ENCODE data around the gene FSTL5. TPM values are rescaled to one million over a fixed set of nuclear protein-coding genes. Genes with fewer than 3 reads are reported as not detected.

FSTL5 gene
- total RNA-seq, 2 experiments from 2014 or later: not detected

DNA sequence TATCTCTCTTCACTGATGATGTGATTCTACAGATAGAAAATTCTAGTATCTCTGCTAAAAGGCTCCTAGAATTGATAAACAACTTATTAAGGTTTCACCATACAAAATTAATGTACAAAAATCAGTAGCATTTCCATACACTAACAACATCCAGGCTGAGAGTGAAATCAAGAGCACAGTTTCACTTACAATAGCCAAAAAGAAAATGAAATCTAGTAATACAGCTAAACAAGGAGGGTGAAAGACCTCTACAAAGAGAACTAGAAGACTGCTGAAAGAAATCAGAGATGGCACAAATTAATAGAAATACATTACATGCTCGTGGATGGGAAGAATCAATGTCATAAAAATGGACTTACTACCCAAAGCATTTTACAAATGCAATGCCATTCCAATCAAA, 751.9 kb downstream of the FSTL5 start:
- no peaks in the 10 kb centered on the region for H3K36me3 Mint-ChIP-seq (ENCODE audit: low read depth)
- ChIA-PET POLR2A (no interaction called here), CTCF (no interaction called here)
- TF ChIP-seq CTCF (IDR thresholded peaks at IDR 0.05): no peak
- H3K27me3 Mint-ChIP-seq: no peaks in the 10 kb centered on the region
- ATAC-seq: no peak
- no peak for DNase-seq
- H3K27ac Mint-ChIP-seq: no peak overlapping the region
- no peak overlapping the region for H3K4me3 Mint-ChIP-seq
- H3K9me3 Mint-ChIP-seq: peaks cover 7% of the 10 kb centered on the region
- no peaks in the 10 kb centered on the region for H3K4me1 Mint-ChIP-seq (ENCODE audit: low read depth)
- intact Hi-C loops (cut with micrococcal nuclease): no loop called here

- no peaks in the 10 kb centered on the region for H3K27me3 Mint-ChIP-seq
- no peak for TF ChIP-seq CTCF (IDR thresholded peaks at IDR 0.05)
- ChIA-PET POLR2A (no interaction called here), CTCF (no interaction called here)
- DNase-seq (no peak), ATAC-seq (no peak)
- intact Hi-C loops (cut with micrococcal nuclease): no loop called here
- H3K9me3 Mint-ChIP-seq: peaks cover 6% of the 10 kb centered on the region
- no peak overlapping the region for H3K4me3 Mint-ChIP-seq
- H3K36me3 Mint-ChIP-seq (ENCODE audit: low read depth): no peaks in the 10 kb centered on the region
- no peaks in the 10 kb centered on the region for H3K4me1 Mint-ChIP-seq (ENCODE audit: low read depth)
- no peak overlapping the region for H3K27ac Mint-ChIP-seq
These were observed 759.3 kb downstream of the FSTL5 start for GRCh38 chr4:161404346-161405110.

DNA sequence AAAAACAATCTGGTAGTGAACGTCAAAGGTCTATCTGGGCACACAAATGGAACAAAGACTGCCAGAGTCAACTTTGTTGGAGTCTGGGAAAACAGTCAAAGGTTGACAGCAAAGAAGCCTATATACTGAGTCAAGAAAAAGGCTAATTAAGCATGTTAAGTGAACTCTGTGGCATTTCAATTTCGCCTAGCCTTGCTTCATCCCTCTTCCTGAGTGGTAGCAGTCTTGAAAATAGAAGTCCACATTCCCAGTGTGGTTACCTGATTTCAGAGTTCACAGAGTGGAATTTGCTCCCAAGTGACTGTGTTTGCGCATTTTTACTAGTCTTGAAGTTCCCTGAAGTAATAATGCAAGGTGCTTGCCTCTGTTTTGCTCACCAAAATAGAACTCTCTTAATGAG, 760.0 kb downstream of the FSTL5 start:
- intact Hi-C loops (cut with micrococcal nuclease): no loop called here
- DNase-seq: no peak
- ChIA-PET POLR2A (no interaction called here), CTCF (no interaction called here)
- no peak overlapping the region for H3K27ac Mint-ChIP-seq
- ATAC-seq: no peak
- no peaks in the 10 kb centered on the region for H3K27me3 Mint-ChIP-seq
- no peak for TF ChIP-seq CTCF (IDR thresholded peaks at IDR 0.05)
- H3K36me3 Mint-ChIP-seq (ENCODE audit: low read depth): no peaks in the 10 kb centered on the region
- peaks cover 5% of the 10 kb centered on the region for H3K9me3 Mint-ChIP-seq
- H3K4me1 Mint-ChIP-seq (ENCODE audit: low read depth): no peaks in the 10 kb centered on the region
- no peak overlapping the region for H3K4me3 Mint-ChIP-seq

DNA sequence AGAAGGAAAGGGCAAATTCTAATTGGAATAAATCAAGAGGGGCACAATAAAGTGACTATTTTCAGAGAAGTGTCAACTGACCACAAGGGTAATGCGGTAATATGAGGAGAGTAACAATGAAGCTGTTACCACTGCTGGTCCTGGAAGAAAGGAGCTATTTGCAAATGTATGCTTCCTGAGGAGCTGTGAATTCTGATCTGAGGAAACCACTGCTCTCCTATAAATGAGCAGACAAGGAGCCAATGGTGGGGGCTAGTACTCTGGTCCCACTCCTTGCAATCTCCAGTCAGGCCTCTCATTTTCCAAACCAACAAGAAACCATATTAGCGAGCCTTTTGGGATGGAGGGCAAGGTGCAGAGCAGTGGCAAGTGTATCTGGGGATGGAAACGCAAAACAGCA, 770.2 kb downstream of the FSTL5 start:
- H3K4me3 Mint-ChIP-seq: no peak overlapping the region
- peaks cover 4% of the 10 kb centered on the region for H3K9me3 Mint-ChIP-seq
- no peaks in the 10 kb centered on the region for H3K36me3 Mint-ChIP-seq (ENCODE audit: low read depth)
- intact Hi-C loops (cut with micrococcal nuclease): no loop called here
- no peak for DNase-seq
- CTCF ChIA-PET: no interaction called here
- ATAC-seq: no peak
- H3K4me1 Mint-ChIP-seq (ENCODE audit: low read depth): no peaks in the 10 kb centered on the region
- H3K27ac Mint-ChIP-seq: no peak overlapping the region
- H3K27me3 Mint-ChIP-seq: no peaks in the 10 kb centered on the region
- POLR2A ChIA-PET: no interaction called here
- no peak for TF ChIP-seq CTCF (IDR thresholded peaks at IDR 0.05)

DNA sequence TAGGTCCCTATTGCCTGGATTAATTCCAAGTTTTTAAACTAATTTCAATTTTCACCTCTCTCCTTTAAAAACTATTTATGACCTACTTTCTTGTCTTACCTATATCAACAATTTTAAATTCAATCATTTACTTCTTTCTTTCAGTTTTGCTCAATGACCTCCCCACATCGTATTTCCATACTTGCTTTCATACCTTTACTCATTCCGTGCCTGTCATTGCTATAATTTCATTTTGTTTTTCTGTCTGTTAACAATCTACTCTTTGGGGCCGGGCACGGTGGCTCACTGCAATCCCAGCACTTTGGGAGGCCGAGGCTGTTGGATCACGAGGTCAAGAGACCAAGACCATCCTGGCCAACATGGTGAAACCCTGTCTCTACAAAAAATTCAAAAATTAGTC, 781.1 kb downstream of the FSTL5 start:
- no peaks in the 10 kb centered on the region for H3K4me1 Mint-ChIP-seq (ENCODE audit: low read depth)
- peaks cover 8% of the 10 kb centered on the region for H3K9me3 Mint-ChIP-seq
- POLR2A ChIA-PET: no interaction called here
- H3K4me3 Mint-ChIP-seq: no peak overlapping the region
- no peak for TF ChIP-seq CTCF (IDR thresholded peaks at IDR 0.05)
- intact Hi-C loops (cut with micrococcal nuclease): no loop called here
- H3K27ac Mint-ChIP-seq: no peak overlapping the region
- no peaks in the 10 kb centered on the region for H3K27me3 Mint-ChIP-seq
- ATAC-seq (no peak), DNase-seq (no peak)
- no peaks in the 10 kb centered on the region for H3K36me3 Mint-ChIP-seq (ENCODE audit: low read depth)
- CTCF ChIA-PET: no interaction called here

All from activated CD8-positive, alpha-beta T cell treated with anti-CD3 and anti-CD28 coated beads for 36 hours (primary cell).